Liver (tissue), 9 donors: ENCODE measurements around the gene PFN3. TPM values are rescaled to one million over a fixed set of nuclear protein-coding genes. Genes with fewer than 3 reads are reported as not detected.

Experiments
- DNase-seq: peaks from one replicate; pipeline ENCODE4 v3.0.0-alpha.2; 2017; ENCODE audit warnings: low spot score
- H3K27ac ChIP-seq, 2 donors: one replicate each; pipeline ENCODE4 v1.7.0; 2013; ENCODE audit warnings: inconsistent platforms in 2 of 2, low read length in 2 of 2, control low read depth in 1 of 2, low read depth in 1 of 2, mild to moderate bottlenecking in 1 of 2
- H3K27me3 ChIP-seq, 4 donors: one replicate each; pipeline versions ENCODE4 v1.6.1 to v1.7.0; 2013; ENCODE audit warnings: low read length in 3 of 4, inconsistent platforms in 1 of 4, mild to moderate bottlenecking in 1 of 4, moderate library complexity in 1 of 4; ENCODE audit not compliant: control insufficient read depth in 4 of 4, insufficient read depth in 4 of 4
- H3K36me3 ChIP-seq, 4 donors: one replicate each; pipeline versions ENCODE4 v1.6.1 to v1.7.0; 2013; ENCODE audit warnings: low read length in 3 of 4, mild to moderate bottlenecking in 3 of 4, low read depth in 1 of 4, moderate library complexity in 1 of 4; ENCODE audit not compliant: control insufficient read depth in 4 of 4, insufficient read depth in 3 of 4
- H3K4me1 ChIP-seq, 4 donors: one replicate each; pipeline versions ENCODE4 v1.6.1 to v1.7.0; 2013; ENCODE audit warnings: low read length in 3 of 4, mild to moderate bottlenecking in 3 of 4, moderate library complexity in 1 of 4; ENCODE audit not compliant: control insufficient read depth in 4 of 4, insufficient read depth in 4 of 4
- H3K4me3 ChIP-seq, 3 donors: one replicate each; pipeline versions ENCODE4 v1.6.1 to v1.7.0; 2013; ENCODE audit warnings: low read length in 3 of 3, control low read depth in 1 of 3, low read depth in 1 of 3, mild to moderate bottlenecking in 1 of 3
- H3K9ac ChIP-seq, 2 donors: one replicate each; pipeline ENCODE4 v1.7.0; 2013; ENCODE audit warnings: low read length in 2 of 2, mild to moderate bottlenecking in 2 of 2, moderate library complexity in 2 of 2, control low read depth in 1 of 2, low read depth in 1 of 2
- H3K9me3 ChIP-seq, 4 donors: one replicate each; pipeline versions ENCODE4 v1.6.1 to v1.7.0; 2013; ENCODE audit warnings: low read length in 3 of 4; ENCODE audit not compliant: control insufficient read depth in 4 of 4
- ATF3 ChIP-seq: IDR thresholded peaks from 2 replicates; pipeline ENCODE4 v1.6.1; 2016; ENCODE audit warnings: antibody characterized with exemption
- CTCF ChIP-seq: fragments of 150-350 bp; IDR thresholded peaks from 2 replicates; pipeline ENCODE4 v1.5.1; 2017; ENCODE audit warnings: improper control_type of control experiment, low read depth, low read length; ENCODE audit not compliant: missing input control
- EGR1 ChIP-seq, 2 donors: IDR thresholded peaks; 2 replicates each; pipeline ENCODE4 v1.6.1; 2016 to 2018; ENCODE audit warnings: antibody characterized with exemption in 2 of 2, low read depth in 2 of 2
- FOXA1 ChIP-seq: IDR thresholded peaks from 2 replicates; pipeline ENCODE4 v1.6.1; 2016; ENCODE audit warnings: antibody characterized with exemption
- FOXA2 ChIP-seq: IDR thresholded peaks from 2 replicates; pipeline ENCODE4 v1.6.1; 2016; ENCODE audit warnings: antibody characterized with exemption
- GABPA ChIP-seq, 2 donors: IDR thresholded peaks in 1 of 2; conservative IDR thresholded peaks in 1 of 2; 2 replicates each; pipeline ENCODE4 v1.6.1; 2016; ENCODE audit warnings: antibody characterized with exemption in 2 of 2, mild to moderate bottlenecking in 1 of 2, moderate library complexity in 1 of 2
- HNF4A ChIP-seq, 2 donors: conservative IDR thresholded peaks; 2 replicates each; pipeline ENCODE4 v1.6.1; 2016; ENCODE audit warnings: antibody characterized with exemption in 2 of 2, mild to moderate bottlenecking in 2 of 2
- HNF4G ChIP-seq: IDR thresholded peaks from 2 replicates; pipeline ENCODE4 v1.6.1; 2016; ENCODE audit warnings: antibody characterized with exemption
- JUND ChIP-seq, 2 donors: IDR thresholded peaks; 2 replicates each; pipeline ENCODE4 v1.6.1; 2016; ENCODE audit warnings: antibody characterized with exemption in 2 of 2
- MAX ChIP-seq: IDR thresholded peaks from 2 replicates; pipeline ENCODE4 v1.6.1; 2016; ENCODE audit warnings: antibody characterized with exemption
- NR2F2 ChIP-seq: IDR thresholded peaks from 2 replicates; pipeline ENCODE4 v1.6.1; 2016; ENCODE audit warnings: antibody characterized with exemption
- RAD21 ChIP-seq, 2 donors: IDR thresholded peaks; 2 replicates each; pipeline ENCODE4 v1.6.1; 2016; ENCODE audit warnings: antibody characterized with exemption in 2 of 2, mild to moderate bottlenecking in 2 of 2
- REST ChIP-seq: IDR thresholded peaks from 2 replicates; pipeline ENCODE4 v1.6.1; 2016; ENCODE audit warnings: antibody characterized with exemption, mild to moderate bottlenecking
- RXRA ChIP-seq, 2 donors: IDR thresholded peaks; 2 replicates each; pipeline ENCODE4 v1.6.1; 2017 to 2018; ENCODE audit warnings: antibody characterized with exemption in 2 of 2, mild to moderate bottlenecking in 1 of 2
- SP1 ChIP-seq: IDR thresholded peaks from 2 replicates; pipeline ENCODE4 v1.6.1; 2018; ENCODE audit warnings: antibody characterized with exemption, mild to moderate bottlenecking
- TAF1 ChIP-seq: conservative IDR thresholded peaks from 2 replicates; pipeline ENCODE4 v1.6.1; 2016; ENCODE audit warnings: antibody characterized with exemption, mild to moderate bottlenecking
- YY1 ChIP-seq: IDR thresholded peaks from 2 replicates; pipeline ENCODE4 v1.6.1; 2016; ENCODE audit warnings: antibody characterized with exemption, mild to moderate bottlenecking
- ZBTB33 ChIP-seq: IDR thresholded peaks from 2 replicates; pipeline ENCODE4 v1.6.1; 2016; ENCODE audit warnings: antibody characterized with exemption
- WGBS: extraction: QIAGEN DNeasy Blood & Tissue Kit; methylation state at CpG from one replicate; pipeline ENCODE4 v1.1.7; 2013; 5-methylcytosine and 5-hydroxymethylcytosine counted together
- polyA plus RNA-seq, 2 donors: library from polyadenylated mRNA; stranded (reverse) in 1 of 2; unstranded in 1 of 2; fragments of 200-250 nt in 1 of 2; fragments of >200 nt in 1 of 2; fragmentation: Nextera tagmentation in 1 of 2; extraction: Ambion mirVana in 1 of 2; gene quantifications; one replicate each; pipeline versions ENCODE4 v1.2.1 to v1.2.3, GENCODE V29; 2013 to 2015
- total RNA-seq, 2 donors: library from RNA; depleted of rRNA; stranded (reverse); fragments of >200 nt; gene quantifications; one replicate each; pipeline ENCODE4 v1.2.3, GENCODE V29; 2014
- donor health status: healthy.
- donor health status: healthy.
- donor health status: healthy.
- donor health status: healthy.
- donor health status: healthy.

The PFN3 gene
- total and polyA plus RNA-seq, 4 donors = not detected

- H3K27me3 ChIP-seq = no peaks in the 10 kb centered on the region
- H3K9me3 ChIP-seq = no peaks in the 10 kb centered on the region
- H3K27ac ChIP-seq = peak overlapping the region; percentile 7 to 97
- no peak overlapping the region for H3K9ac ChIP-seq
- TF ChIP-seq NR2F2 = no peak
- no peak for TF ChIP-seq FOXA2
- no peak for TF ChIP-seq GABPA (IDR thresholded peaks at IDR 0.05 in 1 of 2, conservative IDR thresholded peaks at IDR 0.05 in 1 of 2)
- no peaks in the 10 kb centered on the region for H3K36me3 ChIP-seq
- 80% methylated on average over 29 of the region's 29 CpGs for WGBS
- no peak for DNase-seq
- H3K4me3 ChIP-seq = peak overlapping the region in 1 of 3 donors; percentile 41
- peaks cover 30 to 78% (median 62%) of the 10 kb centered on the region in 4 donors for H3K4me1 ChIP-seq
Observed at GRCh38 chr5:177367981-177368868, 32.2 kb downstream of the PFN3 start.

GRCh38 chr5:177367323-177367848, 33.1 kb downstream of the PFN3 start:
- TF ChIP-seq ZBTB33 (no peak), HNF4A (conservative IDR thresholded peaks at IDR 0.05) (no peak), SP1 (no peak), TAF1 (no peak), ATF3 (no peak), FOXA2 (no peak), JUND (IDR thresholded peaks at IDR 0.05) (no peak), RAD21 (IDR thresholded peaks at IDR 0.05) (no peak), FOXA1 (no peak), NR2F2 (no peak), MAX (no peak), EGR1 (IDR thresholded peaks at IDR 0.05; ENCODE audit: low read depth in 2 of 2) (no peak), GABPA (IDR thresholded peaks at IDR 0.05 in 1 of 2, conservative IDR thresholded peaks at IDR 0.05 in 1 of 2) (no peak), REST (no peak), RXRA (IDR thresholded peaks at IDR 0.05) (no peak), HNF4G (no peak), CTCF (no peak), YY1 (no peak)
- 31% methylated on average over 46 of the region's 46 CpGs for WGBS
- Histone ChIP-seq H3K9ac (no peak overlapping the region), H3K9me3 (no peaks in the 10 kb centered on the region), H3K4me3 (peak overlapping the region; percentile 29 to 41 (median 38)), H3K4me1 (peaks cover 28 to 77% (median 62%) of the 10 kb centered on the region in 4 donors), H3K27ac (peak overlapping the region; percentile 89 to 97), H3K36me3 (no peaks in the 10 kb centered on the region), H3K27me3 (no peaks in the 10 kb centered on the region)
- DNase-seq = no peak
